ENCODE data around the gene BUB3.

DNA sequence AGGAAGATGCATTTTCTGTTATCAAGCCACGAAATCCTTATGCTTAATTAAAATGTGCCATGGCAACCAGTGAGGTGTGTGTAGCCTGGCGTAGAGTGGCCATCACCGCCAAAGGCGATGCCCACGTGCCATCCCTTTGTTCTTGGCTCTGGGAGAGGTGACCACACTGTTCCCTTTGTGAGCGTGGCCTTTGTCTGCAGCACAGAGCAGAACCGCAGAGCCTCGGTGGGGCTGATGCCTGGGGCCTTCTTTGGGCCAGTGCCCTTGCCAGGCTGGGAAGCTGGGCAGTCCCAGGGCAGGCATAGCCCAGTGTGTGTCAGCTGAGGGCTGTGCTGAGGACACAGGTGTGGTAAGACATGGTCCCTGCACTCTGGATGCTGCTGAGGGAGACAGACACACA is 48.3 kb downstream of the BUB3 start:
- TF ChIP-seq, protein P1, sequence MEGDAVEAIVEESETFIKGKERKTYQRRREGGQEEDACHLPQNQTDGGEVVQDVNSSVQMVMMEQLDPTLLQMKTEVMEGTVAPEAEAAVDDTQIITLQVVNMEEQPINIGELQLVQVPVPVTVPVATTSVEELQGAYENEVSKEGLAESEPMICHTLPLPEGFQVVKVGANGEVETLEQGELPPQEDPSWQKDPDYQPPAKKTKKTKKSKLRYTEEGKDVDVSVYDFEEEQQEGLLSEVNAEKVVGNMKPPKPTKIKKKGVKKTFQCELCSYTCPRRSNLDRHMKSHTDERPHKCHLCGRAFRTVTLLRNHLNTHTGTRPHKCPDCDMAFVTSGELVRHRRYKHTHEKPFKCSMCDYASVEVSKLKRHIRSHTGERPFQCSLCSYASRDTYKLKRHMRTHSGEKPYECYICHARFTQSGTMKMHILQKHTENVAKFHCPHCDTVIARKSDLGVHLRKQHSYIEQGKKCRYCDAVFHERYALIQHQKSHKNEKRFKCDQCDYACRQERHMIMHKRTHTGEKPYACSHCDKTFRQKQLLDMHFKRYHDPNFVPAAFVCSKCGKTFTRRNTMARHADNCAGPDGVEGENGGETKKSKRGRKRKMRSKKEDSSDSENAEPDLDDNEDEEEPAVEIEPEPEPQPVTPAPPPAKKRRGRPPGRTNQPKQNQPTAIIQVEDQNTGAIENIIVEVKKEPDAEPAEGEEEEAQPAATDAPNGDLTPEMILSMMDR (IDR thresholded peaks at IDR 0.05; ENCODE audit: low read length) = no peak
- no peak for TF ChIP-seq EZH2 (IDR thresholded peaks at IDR 0.05; ENCODE audit: borderline replicate concordance, low read length)
